Smooth muscle cell of the brain vasculature (primary cell): ENCODE measurements around the gene HIPK2.
"Not testable (repeated sequence)": the region's sequence is repeated elsewhere in the genome, so short reads cannot be mapped to it uniquely, and the experiment has no call there.

Source experiments
- DNase-seq: peaks from one replicate; pipeline ENCODE4 v3.0.0-alpha.2; 2012; ENCODE audit warnings: low read depth, low spot score

The HIPK2 gene

DNA sequence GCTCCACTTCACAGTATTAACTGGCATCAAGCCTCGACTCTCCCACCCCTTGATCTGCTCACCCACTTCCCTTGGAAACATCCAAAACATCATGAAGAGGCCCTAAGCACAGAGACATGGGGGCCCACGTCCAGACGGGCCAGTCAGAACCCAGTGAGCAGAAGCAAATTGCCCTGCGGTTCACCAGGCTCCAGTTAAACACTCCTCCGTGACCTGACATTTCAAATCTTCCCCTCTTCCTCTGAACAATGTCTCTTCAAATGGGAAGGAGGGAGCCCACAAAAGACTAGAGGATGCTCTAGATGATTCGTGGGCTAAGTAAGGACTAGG, 209.5 kb downstream of the HIPK2 start:
- no peak for DNase-seq

DNA sequence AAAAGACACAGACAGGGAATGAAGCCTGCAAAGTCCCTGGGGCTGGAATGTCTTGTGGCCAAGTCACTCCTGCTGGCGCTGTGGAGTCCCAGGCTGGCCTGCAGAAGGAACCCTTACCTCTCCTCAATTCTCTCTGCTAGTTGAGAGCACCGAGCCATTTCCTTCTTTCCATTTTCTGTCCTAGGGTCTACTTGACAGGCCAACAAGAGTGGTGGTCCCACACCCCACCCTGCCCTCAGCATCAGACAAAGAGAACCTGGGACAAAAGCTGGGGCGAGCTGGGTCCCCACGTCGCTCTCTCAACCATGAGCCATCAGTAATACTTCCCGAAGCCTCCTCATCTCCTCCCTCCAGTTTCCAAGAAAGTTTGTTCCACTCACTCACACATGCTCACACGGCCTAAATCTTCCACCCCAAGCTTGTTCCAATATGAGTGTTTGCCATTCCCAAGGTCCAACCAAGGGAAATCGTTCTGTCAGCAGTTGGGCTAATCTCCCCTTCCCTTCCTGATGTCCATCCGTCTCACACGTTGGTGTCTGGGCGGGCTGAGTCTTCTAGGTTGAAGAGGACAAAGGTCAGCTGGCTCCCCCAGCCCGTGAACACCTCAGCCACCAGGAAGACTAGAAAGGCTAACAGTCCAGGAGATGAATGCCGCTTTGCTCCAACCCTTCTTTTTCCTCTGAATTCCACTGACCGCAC, 210.0 kb downstream of the HIPK2 start:
- DNase-seq: no peak

DNA sequence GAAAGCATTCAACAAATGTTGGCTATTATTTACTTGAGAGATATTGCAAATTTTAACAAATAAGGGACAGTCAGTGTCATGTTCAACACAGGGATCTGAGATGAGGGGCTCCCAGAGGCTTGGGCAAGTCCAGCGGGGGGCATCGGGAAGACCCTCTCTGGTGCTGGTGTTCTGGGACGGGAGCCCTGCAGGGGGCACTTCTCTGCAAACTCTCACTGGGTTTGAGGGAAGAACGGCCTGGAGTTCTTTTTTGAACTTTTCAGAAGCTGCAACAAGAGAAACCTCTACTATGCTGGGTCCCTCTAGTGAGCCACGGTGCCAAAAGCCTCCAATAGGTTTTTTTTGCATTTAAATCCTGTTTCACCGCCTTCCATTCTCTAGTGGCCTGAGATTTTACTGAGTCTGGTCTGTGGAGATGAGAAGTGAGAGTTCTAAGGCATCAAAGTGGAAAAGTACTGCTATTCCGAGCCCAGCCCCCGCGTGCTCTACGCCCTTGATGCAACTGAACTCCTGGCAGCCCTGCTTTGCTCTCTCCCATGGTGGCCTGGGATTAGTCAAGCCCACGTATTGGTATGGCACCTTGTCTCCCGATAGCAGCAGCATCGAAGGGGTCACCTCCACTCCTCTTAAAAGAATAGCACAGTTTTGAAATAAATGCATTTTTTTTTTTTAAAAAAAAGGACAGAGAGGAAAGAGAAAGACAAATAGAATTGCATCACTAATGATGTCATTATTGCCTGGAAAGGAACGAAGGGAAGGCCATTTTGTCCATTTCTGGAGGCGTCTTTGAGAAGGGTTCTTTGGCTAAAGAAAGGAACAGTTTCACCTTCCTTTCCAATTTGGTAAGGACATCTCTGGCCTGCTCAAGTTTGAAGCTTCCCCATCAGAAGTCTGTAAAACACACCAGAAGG, 210.8 kb downstream of the HIPK2 start:
- no peak for DNase-seq

DNA sequence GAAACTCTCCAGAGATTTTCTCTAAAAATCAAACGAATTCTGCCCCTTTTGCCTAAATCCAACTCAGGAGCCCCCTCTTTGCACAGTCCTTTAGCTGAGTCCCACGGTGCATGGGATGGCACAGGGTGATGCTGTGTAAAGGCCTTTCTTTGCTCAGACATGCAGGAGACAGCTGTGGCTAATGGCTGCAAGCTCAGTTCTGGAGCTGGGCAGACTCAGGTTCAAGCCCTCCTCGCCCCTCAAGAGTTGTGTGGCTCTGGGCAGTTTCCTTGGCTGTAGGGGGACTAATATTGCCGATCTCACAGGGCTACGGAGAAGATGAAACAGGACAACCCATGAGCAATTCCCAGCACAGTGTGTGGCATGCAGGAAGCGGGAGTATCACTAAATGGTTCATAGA, 211.7 kb downstream of the HIPK2 start:
- no peak for DNase-seq

DNA sequence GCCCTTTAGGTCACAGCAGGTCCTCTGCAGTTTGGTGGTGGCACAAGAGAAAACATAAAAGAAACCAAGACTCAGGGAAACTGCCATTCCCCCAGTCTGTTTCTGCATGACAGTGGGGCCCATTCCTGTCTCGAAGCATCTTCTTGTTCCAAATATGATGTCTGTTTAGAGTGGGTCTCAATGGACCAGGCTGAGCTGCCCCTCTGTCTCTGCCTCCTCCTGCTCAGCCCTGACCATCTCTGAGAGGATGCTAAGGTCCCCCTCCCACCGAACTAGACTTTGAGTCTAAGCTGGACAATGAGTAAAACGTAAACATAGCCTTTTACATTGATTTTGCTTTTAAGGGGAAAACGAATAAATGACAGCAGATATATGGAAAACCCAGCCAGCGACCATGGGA, 213.9 kb downstream of the HIPK2 start:
- DNase-seq: no peak

DNA sequence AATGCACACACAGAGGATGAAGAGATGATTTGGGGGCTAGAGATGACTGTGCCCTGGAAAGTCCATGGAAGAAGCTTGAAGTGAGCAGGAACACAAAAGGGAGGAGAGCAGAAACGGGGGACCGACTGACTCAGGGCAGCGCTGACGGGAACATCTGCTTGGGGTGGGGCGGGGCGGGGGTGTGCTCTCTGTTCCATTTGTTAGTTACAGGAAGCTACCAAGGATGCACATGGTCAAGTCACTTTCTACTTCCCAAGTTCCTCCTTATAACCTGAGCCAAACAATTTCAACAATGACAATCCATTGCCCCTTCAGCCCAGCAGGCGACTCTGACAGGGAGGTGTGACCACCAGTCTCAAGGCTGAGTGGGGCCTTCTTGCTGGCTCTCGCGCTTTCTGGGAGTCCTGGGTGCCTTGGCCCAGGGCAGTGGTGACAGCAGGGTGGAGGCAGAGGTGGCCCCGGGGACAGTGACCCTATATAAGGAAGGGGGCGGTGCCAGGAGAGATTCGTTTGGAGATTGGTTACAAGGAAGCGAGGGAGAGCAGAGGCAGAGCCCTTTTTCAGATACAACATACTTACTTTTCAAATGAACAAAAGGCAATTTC, 214.7 kb downstream of the HIPK2 start:
- no peak for DNase-seq

DNA sequence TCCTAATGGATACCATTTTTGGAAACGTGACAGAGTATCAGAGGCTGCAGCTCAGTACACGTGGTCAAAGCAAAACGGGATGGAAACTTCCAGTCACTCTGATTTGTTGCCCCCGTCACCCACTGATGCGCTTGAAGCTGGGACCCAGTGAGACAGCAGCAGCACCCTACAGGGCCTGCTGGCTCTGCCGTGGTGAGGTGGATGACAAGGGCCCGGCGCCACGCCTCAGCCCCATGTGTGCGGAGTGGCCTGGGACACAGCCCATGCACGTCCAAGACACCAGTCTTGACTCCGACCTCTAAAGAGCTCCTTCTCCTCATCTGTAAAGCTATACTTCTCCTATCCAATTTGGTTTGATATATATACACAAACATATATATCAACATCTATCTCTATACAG, 215.3 kb downstream of the HIPK2 start:
- no peak for DNase-seq

DNA sequence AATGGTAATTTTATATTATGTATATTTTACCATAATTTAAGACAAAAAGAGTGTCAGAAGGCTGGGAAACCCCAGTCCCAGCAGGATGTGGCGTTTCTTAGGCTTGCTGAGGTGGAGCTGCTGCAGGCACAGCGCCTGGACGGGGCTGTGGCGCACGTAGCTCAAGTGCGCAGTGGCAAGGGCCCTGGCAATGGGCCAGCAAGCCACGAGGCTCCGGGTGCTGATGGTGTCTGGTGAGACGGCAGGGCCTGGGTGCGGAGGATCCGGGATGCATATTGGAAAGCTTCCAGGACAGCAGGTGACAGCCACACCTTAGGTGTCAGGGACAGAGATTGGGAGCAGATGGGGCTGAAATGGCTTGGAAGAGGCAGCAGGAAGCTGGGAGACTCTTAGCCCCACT, 217.1 kb downstream of the HIPK2 start:
- no peak for DNase-seq

DNA sequence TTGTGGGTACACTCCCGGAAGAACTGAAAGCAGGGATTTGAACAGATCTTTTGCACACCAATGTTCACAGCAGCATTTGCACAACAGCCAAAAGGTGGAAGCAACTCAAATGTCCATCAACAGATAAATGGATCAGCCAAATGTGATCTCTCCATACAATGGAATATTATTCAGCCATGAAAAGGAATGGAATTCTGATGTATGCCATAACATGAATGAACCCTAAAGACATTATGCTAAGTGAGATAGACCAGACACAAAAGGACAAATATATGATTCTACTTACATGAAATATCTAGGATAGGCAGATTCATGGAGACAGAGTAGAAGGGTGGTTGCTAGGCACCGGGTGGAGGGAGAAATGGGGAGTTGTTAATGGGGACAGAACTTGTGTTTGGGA, 217.6 kb downstream of the HIPK2 start:
- no peak for DNase-seq

DNA sequence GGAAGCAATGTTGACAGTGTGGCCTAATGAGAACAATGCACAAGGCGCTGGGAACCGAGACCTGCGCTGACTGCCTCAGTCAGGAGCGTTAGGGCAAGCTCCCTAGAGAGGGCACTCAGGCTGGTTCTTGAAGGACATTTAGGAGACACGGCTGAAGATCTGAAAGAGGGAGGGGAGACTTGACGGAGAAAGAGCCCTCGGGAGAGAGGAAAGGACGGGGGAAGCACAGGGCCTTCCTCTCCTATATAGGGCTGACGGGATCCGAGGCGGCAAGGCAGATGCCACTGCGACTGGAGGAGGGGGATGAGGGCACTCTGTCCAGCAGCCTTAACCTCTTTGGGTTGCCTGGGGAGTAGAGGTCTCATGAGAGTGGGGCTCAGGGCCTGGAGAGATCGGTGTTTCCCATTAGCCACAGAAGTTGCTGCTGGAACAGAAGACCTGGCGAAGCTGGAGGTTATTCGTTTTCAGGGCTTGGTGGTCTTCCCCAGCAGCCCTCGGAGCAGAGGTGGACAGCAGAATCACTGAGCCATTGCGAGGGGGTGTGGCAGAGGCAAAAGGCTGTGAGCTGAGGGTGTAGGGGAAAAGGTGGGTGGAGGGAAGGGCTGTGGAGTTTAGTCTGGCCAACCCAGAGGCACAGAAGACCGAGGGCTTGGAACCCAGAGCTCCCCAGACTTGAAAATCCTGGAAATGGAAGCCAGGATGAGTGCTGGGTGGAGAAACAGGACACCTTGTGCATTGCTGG, 218.3 kb downstream of the HIPK2 start:
- no peak for DNase-seq

DNA sequence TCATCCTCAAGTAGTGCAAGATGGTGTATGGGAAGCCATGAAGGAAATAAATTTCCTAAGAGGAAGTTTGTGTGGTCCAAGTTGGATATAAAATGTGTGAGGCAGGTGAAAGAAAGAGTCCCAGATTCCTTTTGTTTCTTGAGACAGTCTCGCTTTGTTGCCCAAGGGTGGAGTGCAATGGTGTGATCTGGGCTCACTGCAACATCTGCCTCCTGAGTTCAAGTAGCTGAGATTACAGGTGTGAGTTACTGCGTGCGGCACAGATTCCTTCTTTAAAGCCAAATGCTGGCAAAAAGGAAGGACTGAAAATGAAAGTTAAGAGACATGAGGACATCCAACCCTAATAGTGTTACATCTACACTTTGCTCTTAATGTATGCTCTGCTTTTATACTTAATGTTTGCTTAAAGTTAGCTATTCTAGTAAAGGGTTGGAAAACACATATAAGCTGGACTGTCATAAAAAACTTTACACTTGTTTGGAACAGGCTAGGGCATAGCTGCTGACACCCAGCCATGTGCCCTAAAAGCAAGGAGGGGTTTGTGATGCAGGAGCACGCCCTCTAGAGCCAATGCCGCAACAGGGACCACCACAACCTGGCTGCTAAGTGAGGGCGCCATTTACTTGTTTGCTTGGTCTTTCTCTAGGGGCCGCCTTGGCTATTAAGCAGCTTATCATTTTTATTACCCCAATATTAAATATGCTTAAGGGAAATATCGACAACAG, 219.8 kb downstream of the HIPK2 start:
- DNase-seq: no peak

DNA sequence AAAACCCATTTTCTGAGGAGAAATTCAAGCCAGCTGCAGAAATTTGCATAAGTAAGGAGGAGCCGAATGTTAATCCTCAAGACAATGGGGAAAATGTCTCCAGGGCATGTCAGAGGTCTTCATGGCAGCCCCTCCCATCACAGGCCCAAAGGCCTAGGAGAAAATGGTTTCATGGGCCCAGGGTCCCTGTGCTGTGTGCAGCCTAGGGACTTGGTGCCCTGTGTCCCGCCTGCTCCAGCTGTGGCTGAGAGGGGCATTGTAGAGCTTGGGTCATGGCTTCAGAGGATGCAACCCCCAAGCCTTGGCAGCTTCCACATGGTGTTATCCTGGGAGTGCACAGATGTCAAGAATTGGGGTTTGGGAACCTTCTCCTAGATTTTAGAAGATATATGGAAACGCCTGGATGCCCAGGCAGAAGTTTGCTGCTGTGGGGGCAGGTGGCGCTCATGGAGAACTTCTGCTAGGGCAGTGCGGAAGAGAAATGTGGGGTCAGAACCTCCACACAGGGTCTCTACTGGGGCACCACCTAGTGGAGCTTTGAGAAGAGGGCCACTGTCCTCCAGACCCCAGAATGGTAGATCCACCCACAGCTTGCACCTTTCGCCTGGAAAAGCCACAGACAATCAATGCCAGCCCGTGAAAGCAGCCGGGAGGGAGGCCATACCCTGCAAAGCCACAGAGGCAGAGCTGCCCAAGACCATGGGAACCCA, 223.7 kb downstream of the HIPK2 start:
- not testable (repeated sequence) for DNase-seq

DNA sequence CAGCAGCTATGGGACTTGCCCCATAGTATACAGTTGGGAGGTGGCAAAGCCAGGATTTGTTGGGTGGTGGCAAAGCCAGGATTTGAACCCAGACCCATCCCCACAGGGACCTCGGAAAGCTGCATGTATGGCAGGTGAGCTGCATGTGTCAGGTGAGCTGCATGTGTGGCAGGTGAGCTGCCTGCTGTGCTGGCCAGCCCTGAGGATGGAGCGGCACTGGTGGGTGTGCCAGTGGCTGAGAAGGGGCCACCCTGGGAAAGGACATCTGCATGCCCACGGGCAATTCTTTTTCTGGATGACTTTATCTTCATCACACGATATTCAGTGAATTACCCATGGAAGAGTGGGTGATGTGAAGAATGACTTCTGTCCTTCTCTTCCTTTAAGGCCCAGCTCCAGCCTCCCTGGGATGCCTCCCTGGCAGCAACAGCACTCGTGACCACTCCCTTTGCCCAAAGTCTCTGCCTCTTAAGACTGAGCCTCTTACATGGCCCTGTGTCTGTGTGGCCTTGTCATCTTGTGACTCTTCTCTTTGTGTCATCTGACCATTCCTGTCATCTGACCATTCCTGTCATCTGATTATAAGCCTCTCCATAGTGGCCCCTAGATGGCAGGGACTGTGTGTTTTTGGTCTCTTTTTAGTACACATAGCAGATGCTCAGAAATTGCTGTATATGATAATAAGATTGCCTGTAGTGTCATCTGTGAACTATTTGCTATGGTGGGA, 229.3 kb downstream of the HIPK2 start:
- DNase-seq: no peak

DNA sequence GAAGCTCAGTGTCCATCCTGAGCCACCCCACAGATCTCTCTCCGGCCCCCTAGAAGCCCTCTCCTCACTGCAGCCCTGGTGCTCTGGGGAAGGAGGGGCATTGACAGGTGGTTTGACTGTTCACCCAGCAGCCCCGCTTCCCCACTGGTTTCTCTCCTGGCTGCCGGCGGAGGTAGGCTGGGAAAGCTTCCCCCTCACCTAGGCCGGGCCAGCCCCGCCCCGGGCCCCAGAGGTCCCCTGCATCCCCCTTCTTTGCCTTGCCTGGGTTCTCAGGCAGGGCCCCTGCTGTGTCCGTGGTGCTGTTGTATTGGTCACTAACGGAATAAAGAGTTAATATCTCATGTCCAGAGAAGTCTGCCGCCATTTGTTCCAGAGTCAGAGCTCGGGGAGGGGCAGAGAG, 233.2 kb downstream of the HIPK2 start:
- DNase-seq: no peak

DNA sequence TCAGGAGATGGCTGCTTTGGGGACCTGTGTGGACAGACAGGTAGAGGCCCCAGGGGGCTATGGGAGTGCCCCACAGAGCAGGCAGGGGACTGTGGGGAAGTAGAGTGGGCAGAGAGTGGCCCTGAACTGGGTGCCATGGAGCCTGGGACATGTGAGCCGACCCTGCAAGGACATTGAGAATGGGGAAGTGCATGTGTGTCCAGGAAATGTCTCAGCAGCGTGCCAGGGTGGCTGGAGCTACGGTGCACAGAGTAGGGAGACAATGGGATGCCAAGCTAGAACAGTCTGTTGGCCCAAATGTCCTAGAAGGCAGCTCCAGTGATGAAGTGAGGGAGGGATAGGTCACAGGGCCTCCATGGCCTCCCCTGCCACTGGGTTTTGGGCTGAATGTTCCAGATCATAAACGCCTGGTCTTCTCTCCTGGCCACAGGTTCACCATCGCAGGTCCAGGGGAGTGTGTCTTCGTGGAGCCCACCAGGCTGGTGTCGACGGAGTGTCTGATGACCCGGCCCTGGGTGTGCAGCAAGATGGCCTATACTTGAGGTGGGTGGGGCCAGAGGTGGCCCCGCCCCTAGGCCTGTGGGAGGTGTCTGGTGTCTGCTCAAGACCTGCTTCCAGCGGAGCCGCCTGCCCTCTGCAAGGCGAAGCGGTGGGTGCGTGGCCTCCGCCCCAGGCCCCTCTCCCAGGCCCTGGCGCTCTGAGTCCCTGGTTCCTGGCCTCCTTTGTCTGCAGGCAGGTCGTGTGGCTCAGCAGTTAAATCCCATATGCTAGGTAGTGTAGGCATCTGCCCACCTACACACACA, 233.8 kb downstream of the HIPK2 start:
- DNase-seq: no peak

DNA sequence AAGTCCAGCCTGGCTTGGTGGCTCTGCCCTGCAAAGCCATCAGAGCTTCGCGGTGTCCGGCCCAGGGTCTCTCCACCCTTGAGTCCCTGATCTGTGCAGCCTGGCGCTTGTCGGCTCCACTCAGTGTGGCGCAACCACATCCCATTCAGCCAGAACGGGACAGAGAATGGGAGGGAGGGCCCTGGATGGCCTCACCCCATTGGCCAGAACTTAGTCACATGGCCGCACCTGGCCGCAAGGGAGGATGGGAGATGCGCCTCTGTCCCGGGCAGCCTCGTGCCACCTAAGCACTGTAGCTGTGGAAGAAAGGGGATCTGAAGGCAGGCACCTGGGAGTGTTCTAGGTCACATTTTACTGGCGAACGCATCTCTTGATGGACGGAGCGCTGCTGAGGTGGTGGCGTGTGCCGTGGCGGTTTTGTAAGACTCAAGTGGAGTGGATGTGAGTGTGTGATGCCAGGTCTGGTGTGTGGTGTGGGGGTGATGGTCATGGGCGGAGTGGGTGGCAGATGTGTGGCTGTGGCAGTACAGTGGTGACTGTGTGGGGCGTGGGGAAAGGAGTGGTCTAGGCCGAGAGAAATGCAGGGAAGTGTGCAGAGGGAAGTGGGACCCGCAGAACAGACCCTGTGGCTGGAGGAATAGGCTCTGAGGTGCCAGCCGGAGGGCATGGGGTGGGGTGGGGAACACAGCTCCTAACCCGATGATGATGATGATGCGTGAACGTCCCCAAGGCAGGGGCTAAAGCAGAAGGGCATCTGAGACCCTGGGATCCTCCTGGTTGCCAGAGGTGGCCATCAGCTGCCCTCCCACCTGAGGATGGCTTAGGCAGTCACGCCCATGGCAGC, 235.3 kb downstream of the HIPK2 start:
- no peak for DNase-seq

DNA sequence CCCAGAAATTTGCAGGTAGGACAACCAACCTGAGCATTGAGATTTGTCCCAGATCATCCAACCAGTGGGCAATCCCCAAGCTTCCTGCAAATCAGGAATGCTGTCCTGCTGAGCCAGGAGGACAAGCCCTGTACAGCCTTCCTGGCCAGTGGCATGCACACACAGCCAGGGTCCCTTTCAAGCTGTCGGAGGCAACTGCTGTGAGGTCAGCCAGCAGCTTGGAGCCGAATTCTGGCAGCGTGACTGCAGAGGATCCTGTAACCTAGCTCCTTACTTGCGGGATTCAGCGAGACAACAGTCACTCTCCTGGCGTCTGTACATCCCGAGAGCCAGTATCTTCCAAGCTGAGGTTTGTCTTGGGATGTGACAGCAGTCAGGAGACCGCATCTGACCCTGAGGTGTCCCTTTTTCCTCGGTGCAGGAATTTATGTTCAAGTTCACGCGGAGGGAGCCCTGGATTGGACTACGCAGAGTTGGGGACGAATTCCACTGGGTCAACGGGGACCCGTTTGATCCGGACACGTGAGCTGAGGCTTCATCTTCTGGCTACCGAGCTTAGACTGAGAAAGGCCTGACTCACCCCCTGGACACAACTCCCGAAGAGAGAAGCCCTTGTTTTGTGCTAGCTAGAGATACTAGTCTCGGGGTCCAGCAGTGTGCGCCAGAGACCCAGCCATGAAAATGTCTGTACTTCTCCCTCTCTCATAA, 236.0 kb downstream of the HIPK2 start:
- no peak for DNase-seq

DNA sequence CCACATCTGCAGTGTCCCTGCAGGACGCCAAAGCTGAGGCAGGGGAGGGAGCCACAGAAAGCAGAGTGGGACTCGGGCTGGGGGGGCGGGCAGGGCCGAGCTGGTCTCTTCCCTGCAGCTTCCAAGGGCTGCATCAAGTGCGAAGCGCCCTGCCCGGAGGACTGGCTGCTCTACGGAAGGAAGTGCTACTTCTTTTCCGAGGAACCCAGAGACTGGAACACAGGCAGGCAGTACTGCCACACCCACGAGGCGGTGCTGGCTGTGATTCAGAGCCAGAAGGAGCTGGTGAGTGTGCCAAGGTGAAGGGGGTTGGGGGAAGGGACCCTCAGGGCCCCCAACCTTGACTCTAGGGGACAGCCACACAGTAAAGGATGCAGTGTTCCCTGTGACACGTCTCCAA, 237.6 kb downstream of the HIPK2 start:
- no peak for DNase-seq
